ENCODE data around the gene PGLYRP2.
"Not testable (repeated sequence)": the region's sequence is repeated elsewhere in the genome, so short reads cannot be mapped to it uniquely, and the experiment has no call there.

Gene PGLYRP2

GRCh38 chr19:15475169-15475568 is 4.1 kb downstream of the PGLYRP2 start:
- DNase-seq: no peak
- Histone ChIP-seq H2AFZ (ENCODE audit: insufficient read depth, low read length, poor library complexity) (no peak overlapping the region), H3K27ac (ENCODE audit: low read depth, low read length) (no peak overlapping the region), H2AK5ac (ENCODE audit: low read length) (no peak overlapping the region), H2BK5ac (ENCODE audit: low read depth, low read length, poor library complexity) (no peak overlapping the region), H2BK120ac (ENCODE audit: insufficient read depth, low read length, poor library complexity) (no peak overlapping the region), H4K12ac (ENCODE audit: low read depth, low read length) (no peak overlapping the region), H4K91ac (ENCODE audit: low read depth, low read length) (no peak overlapping the region), H3K4me1 (ENCODE audit: control insufficient read depth in 1 of 2, insufficient read depth in 2 of 2, low read length in 2 of 2) (no peaks in the 10 kb centered on the region), H3K36me3 (ENCODE audit: control insufficient read depth in 1 of 2, insufficient read depth in 2 of 2, low read length in 2 of 2) (no peaks in the 10 kb centered on the region), H3K79me1 (ENCODE audit: low read length) (no peaks in the 10 kb centered on the region), H2BK12ac (ENCODE audit: low read length) (no peak overlapping the region), H3K4me3 (ENCODE audit: low read depth, low read length) (no peak overlapping the region), H3K9ac (ENCODE audit: low read length) (no peak overlapping the region), H3K79me2 (ENCODE audit: control insufficient read depth, insufficient read depth, low read length, poor library complexity) (no peaks in the 10 kb centered on the region), H3K9me3 (ENCODE audit: insufficient read depth, low read depth, low read length) (peaks cover 29% of the 10 kb centered on the region), H3K23ac (ENCODE audit: low read length) (no peak overlapping the region), H3K4ac (ENCODE audit: low read depth, low read length) (no peak overlapping the region), H3K27me3 (ENCODE audit: insufficient read depth, low read length) (no peaks in the 10 kb centered on the region), H3K4me2 (ENCODE audit: low read length) (no peak overlapping the region), H4K8ac (ENCODE audit: low read depth, low read length) (no peak overlapping the region), H3K14ac (ENCODE audit: low read length) (no peak overlapping the region), H3K18ac (ENCODE audit: low read length) (no peak overlapping the region)
- no CpG with 5 or more reads among the region's 4 CpGs for WGBS (ENCODE audit: extremely low coverage, insufficient coverage, insufficient read length)

GRCh38 chr19:15473821-15474220 is 5.5 kb downstream of the PGLYRP2 start:
- H3K79me1 ChIP-seq (ENCODE audit: low read length); H3K18ac ChIP-seq (ENCODE audit: low read length); H4K8ac ChIP-seq (ENCODE audit: low read depth, low read length); H3K79me2 ChIP-seq (ENCODE audit: control insufficient read depth, insufficient read depth, low read length, poor library complexity); H3K4me2 ChIP-seq (ENCODE audit: low read length); H3K27ac ChIP-seq (ENCODE audit: low read depth, low read length); H3K4me1 ChIP-seq (ENCODE audit: control insufficient read depth in 1 of 2, insufficient read depth in 2 of 2, low read length in 2 of 2); DNase-seq; H3K4ac ChIP-seq (ENCODE audit: low read depth, low read length); H3K4me3 ChIP-seq (ENCODE audit: low read depth, low read length); H2BK120ac ChIP-seq (ENCODE audit: insufficient read depth, low read length, poor library complexity); H2BK5ac ChIP-seq (ENCODE audit: low read depth, low read length, poor library complexity); H4K91ac ChIP-seq (ENCODE audit: low read depth, low read length); H3K9ac ChIP-seq (ENCODE audit: low read length); H3K36me3 ChIP-seq (ENCODE audit: control insufficient read depth in 1 of 2, insufficient read depth in 2 of 2, low read length in 2 of 2); H3K14ac ChIP-seq (ENCODE audit: low read length); H2BK12ac ChIP-seq (ENCODE audit: low read length); H2AFZ ChIP-seq (ENCODE audit: insufficient read depth, low read length, poor library complexity); H3K23ac ChIP-seq (ENCODE audit: low read length); H2AK5ac ChIP-seq (ENCODE audit: low read length); H4K12ac ChIP-seq (ENCODE audit: low read depth, low read length): not testable (repeated sequence)
- peaks cover 26% of the 10 kb centered on the region for H3K9me3 ChIP-seq (ENCODE audit: insufficient read depth, low read depth, low read length)
- WGBS (ENCODE audit: extremely low coverage, insufficient coverage, insufficient read length): no CpG with 5 or more reads among the region's 4 CpGs
- H3K27me3 ChIP-seq (ENCODE audit: insufficient read depth, low read length): peaks cover 11% of the 10 kb centered on the region

- Histone ChIP-seq H3K79me1 (ENCODE audit: low read length) (no peaks in the 10 kb centered on the region), H3K14ac (ENCODE audit: low read length) (no peak overlapping the region), H3K4ac (ENCODE audit: low read depth, low read length) (no peak overlapping the region), H3K4me1 (ENCODE audit: control insufficient read depth in 1 of 2, insufficient read depth in 2 of 2, low read length in 2 of 2) (no peaks in the 10 kb centered on the region), H2BK12ac (ENCODE audit: low read length) (no peak overlapping the region), H3K4me3 (ENCODE audit: low read depth, low read length) (no peak overlapping the region), H4K91ac (ENCODE audit: low read depth, low read length) (no peak overlapping the region), H4K12ac (ENCODE audit: low read depth, low read length) (no peak overlapping the region), H2BK5ac (ENCODE audit: low read depth, low read length, poor library complexity) (no peak overlapping the region), H3K27me3 (ENCODE audit: insufficient read depth, low read length) (peaks cover 17% of the 10 kb centered on the region), H3K9me3 (ENCODE audit: insufficient read depth, low read depth, low read length) (peaks cover 26% of the 10 kb centered on the region), H3K4me2 (ENCODE audit: low read length) (no peak overlapping the region), H4K8ac (ENCODE audit: low read depth, low read length) (no peak overlapping the region), H3K79me2 (ENCODE audit: control insufficient read depth, insufficient read depth, low read length, poor library complexity) (no peaks in the 10 kb centered on the region), H2AK5ac (ENCODE audit: low read length) (no peak overlapping the region), H3K23ac (ENCODE audit: low read length) (no peak overlapping the region), H3K36me3 (ENCODE audit: control insufficient read depth in 1 of 2, insufficient read depth in 2 of 2, low read length in 2 of 2) (no peaks in the 10 kb centered on the region), H2AFZ (ENCODE audit: insufficient read depth, low read length, poor library complexity) (no peak overlapping the region), H2BK120ac (ENCODE audit: insufficient read depth, low read length, poor library complexity) (no peak overlapping the region), H3K9ac (ENCODE audit: low read length) (no peak overlapping the region), H3K18ac (ENCODE audit: low read length) (no peak overlapping the region), H3K27ac (ENCODE audit: low read depth, low read length) (no peak overlapping the region)
- DNase-seq: no peak
- no CpG with 5 or more reads among the region's 31 CpGs for WGBS (ENCODE audit: extremely low coverage, insufficient coverage, insufficient read length)
Observed at GRCh38 chr19:15471639-15472101, 7.6 kb downstream of the PGLYRP2 start.

- no peak overlapping the region for H2AK5ac ChIP-seq (ENCODE audit: low read length)
- no peak overlapping the region for H4K91ac ChIP-seq (ENCODE audit: low read depth, low read length)
- DNase-seq: no peak
- H3K9ac ChIP-seq (ENCODE audit: low read length): no peak overlapping the region
- peaks cover 17% of the 10 kb centered on the region for H3K27me3 ChIP-seq (ENCODE audit: insufficient read depth, low read length)
- no peak overlapping the region for H4K8ac ChIP-seq (ENCODE audit: low read depth, low read length)
- H3K79me2 ChIP-seq (ENCODE audit: control insufficient read depth, insufficient read depth, low read length, poor library complexity): no peaks in the 10 kb centered on the region
- no peak overlapping the region for H3K4me3 ChIP-seq (ENCODE audit: low read depth, low read length)
- H3K4ac ChIP-seq (ENCODE audit: low read depth, low read length): no peak overlapping the region
- H2BK120ac ChIP-seq (ENCODE audit: insufficient read depth, low read length, poor library complexity): no peak overlapping the region
- no peak overlapping the region for H3K18ac ChIP-seq (ENCODE audit: low read length)
- H3K79me1 ChIP-seq (ENCODE audit: low read length): no peaks in the 10 kb centered on the region
- no peak overlapping the region for H3K14ac ChIP-seq (ENCODE audit: low read length)
- H3K27ac ChIP-seq (ENCODE audit: low read depth, low read length): no peak overlapping the region
- H2BK5ac ChIP-seq (ENCODE audit: low read depth, low read length, poor library complexity): no peak overlapping the region
- H3K4me1 ChIP-seq (ENCODE audit: control insufficient read depth in 1 of 2, insufficient read depth in 2 of 2, low read length in 2 of 2): no peaks in the 10 kb centered on the region
- H3K23ac ChIP-seq (ENCODE audit: low read length): no peak overlapping the region
- H2AFZ ChIP-seq (ENCODE audit: insufficient read depth, low read length, poor library complexity): no peak overlapping the region
- H3K4me2 ChIP-seq (ENCODE audit: low read length): peak overlapping the region; percentile 7
- H2BK12ac ChIP-seq (ENCODE audit: low read length): no peak overlapping the region
- no CpG with 5 or more reads among the region's 65 CpGs for WGBS (ENCODE audit: extremely low coverage, insufficient coverage, insufficient read length)
- peaks cover 12% of the 10 kb centered on the region for H3K9me3 ChIP-seq (ENCODE audit: insufficient read depth, low read depth, low read length)
- no peaks in the 10 kb centered on the region for H3K36me3 ChIP-seq (ENCODE audit: control insufficient read depth in 1 of 2, insufficient read depth in 2 of 2, low read length in 2 of 2)
- H4K12ac ChIP-seq (ENCODE audit: low read depth, low read length): no peak overlapping the region
Observed at GRCh38 chr19:15469513-15470297, 9.6 kb downstream of the PGLYRP2 start.

All from trophoblast cell (in vitro differentiated cells and primary cell).